CD4-positive, alpha-beta T cell (primary cell): ENCODE measurements around the gene ZNF697. TPM values are rescaled to one million over a fixed set of nuclear protein-coding genes. Genes with fewer than 3 reads are reported as not detected.

Experiments
- ATAC-seq: fragments of 200-7000 bp; cut with Tn5 transposase; one replicate; pipeline ENCODE4 v1.10.0; 2022; ENCODE audit warnings: mild to moderate bottlenecking; ENCODE audit not compliant: poor library complexity
- CTCF ChIA-PET: fragments of 350-600 bp; sonication (Branson Sonifier 250); formaldehyde crosslinking; loops from one replicate; lab custom pipeline; 2021; ENCODE audit warnings: antibody characterized with exemption, inconsistent platforms; lab: Charles Lee
- POLR2A ChIA-PET: fragments of 350-600 bp; sonication (Branson Sonifier 250); formaldehyde crosslinking; loops from one replicate; lab custom pipeline; 2021; ENCODE audit warnings: antibody characterized with exemption, inconsistent platforms; lab: Charles Lee
- DNase-seq, 14 experiments: peaks; one replicate each; pipeline ENCODE4 v3.0.0-alpha.2; 2013 to 2020; ENCODE audit warnings: mixed read lengths in 2 of 14
- H3K27ac ChIP-seq, 2 donors: one replicate each; pipeline versions ENCODE4 v1.5.1 to v1.7.0; 2013; ENCODE audit warnings: low read length in 2 of 2, low read depth in 1 of 2, mild to moderate bottlenecking in 1 of 2
- H3K27me3 ChIP-seq, 2 experiments: 1 replicate in 1 of 2; 2 replicates in 1 of 2; pipeline versions ENCODE4 v1.6.1 to v1.7.0; 2013; ENCODE audit warnings: low read length in 2 of 2, control low read depth in 1 of 2, mild to moderate bottlenecking in 1 of 2, moderate library complexity in 1 of 2; ENCODE audit not compliant: insufficient read depth in 2 of 2, control insufficient read depth in 1 of 2
- H3K36me3 ChIP-seq: one replicate; pipeline ENCODE4 v1.6.1; 2013; ENCODE audit warnings: low read length, control low read depth; ENCODE audit not compliant: insufficient read depth
- H3K4me1 ChIP-seq: one replicate; pipeline ENCODE4 v1.6.1; 2013; ENCODE audit warnings: low read length, control low read depth; ENCODE audit not compliant: insufficient read depth
- H3K4me3 ChIP-seq: one replicate; pipeline ENCODE4 v1.5.1; 2013; ENCODE audit warnings: mild to moderate bottlenecking, low read length, moderate library complexity
- H3K9me3 ChIP-seq, 2 experiments: 1 replicate in 1 of 2; 2 replicates in 1 of 2; pipeline versions ENCODE4 v1.6.1 to v1.7.0; 2013; ENCODE audit warnings: low read length in 2 of 2, mild to moderate bottlenecking in 2 of 2, control low read depth in 1 of 2, moderate library complexity in 1 of 2; ENCODE audit not compliant: control insufficient read depth in 1 of 2, insufficient read depth in 1 of 2
- H3K27ac Mint-ChIP-seq: one replicate; pipeline ENCODE4 v1.8.0; 2020; ENCODE audit warnings: mixed read lengths
- H3K27me3 Mint-ChIP-seq: one replicate; pipeline ENCODE4 v1.8.0; 2021; ENCODE audit warnings: mixed read lengths
- H3K36me3 Mint-ChIP-seq: one replicate; pipeline ENCODE4 v1.8.0; 2021; ENCODE audit warnings: low read depth, mixed read lengths
- H3K4me1 Mint-ChIP-seq: one replicate; pipeline ENCODE4 v1.8.0; 2021; ENCODE audit warnings: low read depth, mixed read lengths
- H3K4me3 Mint-ChIP-seq: one replicate; pipeline ENCODE4 v1.8.0; 2020; ENCODE audit warnings: mild to moderate bottlenecking, mixed read lengths
- H3K9me3 Mint-ChIP-seq: one replicate; pipeline ENCODE4 v1.8.0; 2020; ENCODE audit warnings: mixed read lengths
- intact Hi-C, 2 experiments: fragments of 100-400 bp; cut with DNase I in 1 of 2; cut with micrococcal nuclease in 1 of 2; formaldehyde crosslinking; loops; one replicate each; pipeline versions ENCODE4 v1.15.1 to v1.9.0; 2023 to 2025; cut with DNase I, micrococcal nuclease
- total RNA-seq, 174 experiments: library from RNA in 2 of 174; stranded (reverse) in 2 of 174; gene quantifications; one replicate each; pipeline ENCODE4 v1.2.3 and lab custom pipeline; 2021 to 2026
- TF ChIP-seq, protein P1 (sequence below): fragments of 200-600 bp; IDR thresholded peaks from one replicate; pipeline ENCODE4 v1.8.0; 2022; ENCODE audit warnings: antibody characterized with exemption, mild to moderate bottlenecking

The ZNF697 gene
- total RNA-seq, 2 experiments from 2014 or later: 0.05 to 0.06 TPM

- Mint-ChIP-seq H3K4me3 (no peak overlapping the region), H3K27me3 (peaks cover 72% of the 10 kb centered on the region), H3K36me3 (no peaks in the 10 kb centered on the region), H3K27ac (no peak overlapping the region), H3K4me1 (peaks cover 5% of the 10 kb centered on the region), H3K9me3 (no peaks in the 10 kb centered on the region)
- no peak overlapping the region for H3K4me3 ChIP-seq
- H3K27ac ChIP-seq: no peak overlapping the region
- TF ChIP-seq, protein P1, sequence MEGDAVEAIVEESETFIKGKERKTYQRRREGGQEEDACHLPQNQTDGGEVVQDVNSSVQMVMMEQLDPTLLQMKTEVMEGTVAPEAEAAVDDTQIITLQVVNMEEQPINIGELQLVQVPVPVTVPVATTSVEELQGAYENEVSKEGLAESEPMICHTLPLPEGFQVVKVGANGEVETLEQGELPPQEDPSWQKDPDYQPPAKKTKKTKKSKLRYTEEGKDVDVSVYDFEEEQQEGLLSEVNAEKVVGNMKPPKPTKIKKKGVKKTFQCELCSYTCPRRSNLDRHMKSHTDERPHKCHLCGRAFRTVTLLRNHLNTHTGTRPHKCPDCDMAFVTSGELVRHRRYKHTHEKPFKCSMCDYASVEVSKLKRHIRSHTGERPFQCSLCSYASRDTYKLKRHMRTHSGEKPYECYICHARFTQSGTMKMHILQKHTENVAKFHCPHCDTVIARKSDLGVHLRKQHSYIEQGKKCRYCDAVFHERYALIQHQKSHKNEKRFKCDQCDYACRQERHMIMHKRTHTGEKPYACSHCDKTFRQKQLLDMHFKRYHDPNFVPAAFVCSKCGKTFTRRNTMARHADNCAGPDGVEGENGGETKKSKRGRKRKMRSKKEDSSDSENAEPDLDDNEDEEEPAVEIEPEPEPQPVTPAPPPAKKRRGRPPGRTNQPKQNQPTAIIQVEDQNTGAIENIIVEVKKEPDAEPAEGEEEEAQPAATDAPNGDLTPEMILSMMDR: no peak
- ATAC-seq (no peak), DNase-seq (no peak)
- no peaks in the 10 kb centered on the region for H3K4me1 ChIP-seq
- no peaks in the 10 kb centered on the region for H3K9me3 ChIP-seq
- CTCF ChIA-PET: no interaction called here
- POLR2A ChIA-PET: no interaction called here
- H3K36me3 ChIP-seq: no peaks in the 10 kb centered on the region
- intact Hi-C loops: no loop called here
- peaks cover 14 to 34% of the 10 kb centered on the region in 2 experiments for H3K27me3 ChIP-seq
Observed at GRCh38 chr1:119653135-119653838, 5.2 kb upstream of the ZNF697 start.

- H3K4me3 ChIP-seq: no peak overlapping the region
- Mint-ChIP-seq H3K4me3 (no peak overlapping the region), H3K36me3 (no peaks in the 10 kb centered on the region), H3K27me3 (peaks cover 75% of the 10 kb centered on the region), H3K9me3 (no peaks in the 10 kb centered on the region), H3K27ac (no peak overlapping the region), H3K4me1 (peaks cover 5% of the 10 kb centered on the region)
- H3K27me3 ChIP-seq: peaks cover 19 to 38% of the 10 kb centered on the region in 2 experiments
- H3K36me3 ChIP-seq: no peaks in the 10 kb centered on the region
- peaks cover 3% of the 10 kb centered on the region for H3K4me1 ChIP-seq
- no peak for ATAC-seq
- TF ChIP-seq, protein P1: no peak
- DNase-seq: no peak
- intact Hi-C loops: no loop called here
- ChIA-PET CTCF (no interaction called here), POLR2A (no interaction called here)
- H3K9me3 ChIP-seq: peaks cover 0 to 2% of the 10 kb centered on the region in 2 experiments
- H3K27ac ChIP-seq: no peak overlapping the region
Observed at GRCh38 chr1:119652587-119652986, 4.5 kb upstream of the ZNF697 start.

DNA sequence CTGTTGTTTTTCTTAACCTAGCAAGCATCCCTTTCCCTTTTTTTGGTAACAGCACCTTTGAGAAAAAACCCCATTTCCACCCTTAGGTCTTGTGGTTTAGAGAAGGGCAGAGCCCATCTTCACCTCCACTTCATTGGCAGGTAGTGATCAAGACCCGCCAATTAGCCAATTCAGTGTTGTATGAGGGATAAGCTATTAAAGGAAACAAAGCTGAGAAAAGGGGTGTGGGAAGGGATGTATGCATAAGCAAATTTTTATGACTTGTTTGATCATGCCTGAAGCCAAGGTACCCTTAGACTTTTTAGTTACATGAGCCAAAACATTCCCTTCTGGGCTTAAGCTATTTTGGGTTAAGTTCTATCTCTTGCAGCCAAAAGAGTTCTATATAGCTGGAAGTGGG, 3.6 kb upstream of the ZNF697 start:
- peaks cover 26 to 44% of the 10 kb centered on the region in 2 experiments for H3K27me3 ChIP-seq
- no peaks in the 10 kb centered on the region for H3K36me3 Mint-ChIP-seq
- CTCF ChIA-PET: no interaction called here
- POLR2A ChIA-PET: no interaction called here
- TF ChIP-seq, protein P1: no peak
- ATAC-seq: no peak
- H3K9me3 Mint-ChIP-seq: no peaks in the 10 kb centered on the region
- peaks cover 0 to 8% of the 10 kb centered on the region in 2 experiments for H3K9me3 ChIP-seq
- H3K4me3 ChIP-seq: no peak overlapping the region
- DNase-seq: no peak
- H3K27me3 Mint-ChIP-seq: peaks cover 83% of the 10 kb centered on the region
- peaks cover 5% of the 10 kb centered on the region for H3K4me1 Mint-ChIP-seq
- H3K4me3 Mint-ChIP-seq: no peak overlapping the region
- no peak overlapping the region for H3K27ac ChIP-seq
- peaks cover 6% of the 10 kb centered on the region for H3K4me1 ChIP-seq
- intact Hi-C loops: no loop called here
- H3K27ac Mint-ChIP-seq: no peak overlapping the region
- no peaks in the 10 kb centered on the region for H3K36me3 ChIP-seq
